HG03064 (cell line): Measurements from ENCODE around the gene HTT.

Source experiments
- ATAC-seq: cut with Tn5 transposase; IDR thresholded peaks from one replicate; pipeline ENCODE4 v1.9.1; 2021; ENCODE audit warnings: low read depth; ENCODE audit not compliant: unreplicated experiment

HTT gene

DNA sequence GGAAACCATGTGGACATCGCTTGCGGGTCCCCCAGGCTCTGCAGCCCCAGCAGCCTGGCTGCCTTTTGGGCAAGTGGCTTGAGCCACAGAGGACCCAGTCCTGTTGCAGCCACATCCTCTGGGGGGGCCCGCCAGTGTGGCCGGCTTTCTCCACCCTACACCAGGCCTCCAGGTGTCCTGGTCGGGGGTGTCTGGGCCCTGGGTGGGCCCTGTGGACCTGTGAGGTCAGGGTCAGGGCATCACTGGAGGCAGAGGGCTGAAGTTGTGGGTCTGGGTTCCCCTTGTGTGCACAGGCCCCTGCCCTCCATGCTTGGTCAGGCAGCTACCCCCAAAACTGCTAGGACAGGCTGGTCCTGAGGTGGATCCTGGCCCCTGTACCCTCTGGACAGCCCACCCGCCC, 171.2 kb downstream of the HTT start:
- no peak for ATAC-seq

DNA sequence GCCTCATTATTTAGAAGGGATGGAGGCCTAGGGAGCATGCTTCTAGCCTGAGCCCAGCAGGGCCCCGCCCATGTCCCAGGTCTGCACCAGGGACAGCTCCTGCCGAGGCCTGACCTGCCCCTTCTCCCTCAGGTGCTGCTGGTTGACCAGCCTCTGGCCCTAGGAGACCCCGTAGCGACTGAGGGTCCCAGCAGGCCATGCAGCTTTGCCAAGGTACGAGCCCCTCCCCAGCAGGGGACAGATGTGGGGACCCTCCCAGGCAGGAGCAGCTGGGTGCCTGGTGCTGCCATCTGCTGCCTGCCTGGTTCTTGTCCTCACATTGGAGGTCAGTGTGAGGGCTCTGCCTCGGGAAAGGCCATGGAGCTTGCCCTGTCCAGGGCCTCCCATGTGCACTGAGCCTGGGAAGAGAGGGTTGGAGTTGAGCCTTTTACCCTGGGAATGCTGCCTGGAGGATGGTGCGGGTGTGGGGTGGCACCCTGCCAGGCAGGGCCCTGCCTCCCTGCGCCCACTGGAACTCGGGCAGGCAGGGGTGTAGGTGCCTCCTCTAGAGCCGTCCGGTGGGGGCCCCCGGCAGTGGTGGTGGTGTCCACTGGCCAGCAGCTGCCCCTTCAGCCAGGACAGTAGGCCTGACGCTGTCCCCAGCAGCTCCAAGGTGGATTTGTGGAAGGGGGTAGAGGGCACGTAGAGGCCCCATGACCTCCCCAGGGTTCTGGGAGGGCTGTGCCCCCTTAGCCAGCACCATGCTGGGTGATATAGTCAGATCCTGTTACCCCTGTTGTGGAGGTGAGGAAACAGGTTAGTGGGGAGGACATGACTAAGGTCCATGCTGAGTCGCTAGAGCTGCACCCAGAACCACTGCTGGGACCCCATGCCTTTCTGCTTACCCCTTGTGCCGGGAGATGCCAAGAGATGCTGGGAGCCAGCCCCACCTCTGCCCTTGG, 172.2 kb downstream of the HTT start:
- no peak for ATAC-seq

DNA sequence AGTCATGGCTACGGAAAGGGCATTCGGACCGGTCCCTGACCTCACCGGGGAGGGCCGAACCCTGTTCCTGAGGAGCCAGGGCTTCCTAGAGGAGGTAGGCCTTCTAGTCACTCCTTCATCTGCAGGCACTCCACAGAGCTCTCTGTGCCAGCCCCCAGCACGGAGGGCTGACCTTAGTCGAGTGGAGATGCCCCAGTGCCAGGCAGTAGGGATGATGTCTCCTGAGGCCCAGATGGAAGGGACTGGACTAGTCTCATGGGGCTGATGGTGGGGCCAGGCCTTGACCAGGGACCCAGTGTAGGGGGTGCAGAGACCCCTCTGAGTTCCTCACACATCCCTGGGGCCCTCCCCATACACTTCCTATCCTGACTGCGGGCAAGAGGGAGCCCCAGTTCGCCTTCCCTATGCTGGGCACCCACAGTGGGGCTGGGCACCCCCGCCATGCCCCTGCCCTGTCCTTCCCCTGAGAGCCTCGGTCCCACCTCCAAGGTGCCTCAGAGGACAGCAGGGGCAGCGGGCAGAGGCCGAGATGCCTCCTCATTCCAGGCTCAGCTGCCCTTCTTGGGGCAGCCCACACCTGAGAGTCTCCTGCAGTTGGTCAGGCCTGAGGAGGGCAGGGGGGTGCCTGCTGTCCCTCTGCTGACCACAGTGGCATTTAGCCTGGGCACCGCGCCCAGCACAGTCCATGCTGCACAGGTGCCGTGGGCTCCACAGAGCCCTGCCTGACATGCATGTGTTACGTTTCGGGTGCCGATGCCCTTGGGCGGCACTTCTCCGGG, 173.1 kb downstream of the HTT start:
- no peak for ATAC-seq

DNA sequence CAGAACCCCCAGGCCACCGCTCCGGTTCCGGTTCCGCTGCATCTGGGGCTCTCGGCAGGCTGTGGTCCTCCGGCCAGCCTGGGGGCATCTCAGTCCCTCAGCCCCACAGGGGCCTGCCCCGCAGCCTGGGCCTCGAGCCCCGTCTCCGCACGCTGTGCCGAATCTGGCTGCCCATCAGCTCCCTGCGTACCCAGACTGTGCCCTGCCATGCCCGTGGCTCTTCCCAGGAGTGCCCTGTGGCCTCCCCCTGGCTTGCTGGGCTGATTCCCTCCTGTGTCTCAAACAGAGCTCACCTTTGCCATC, 173.6 kb downstream of the HTT start:
- no peak for ATAC-seq

DNA sequence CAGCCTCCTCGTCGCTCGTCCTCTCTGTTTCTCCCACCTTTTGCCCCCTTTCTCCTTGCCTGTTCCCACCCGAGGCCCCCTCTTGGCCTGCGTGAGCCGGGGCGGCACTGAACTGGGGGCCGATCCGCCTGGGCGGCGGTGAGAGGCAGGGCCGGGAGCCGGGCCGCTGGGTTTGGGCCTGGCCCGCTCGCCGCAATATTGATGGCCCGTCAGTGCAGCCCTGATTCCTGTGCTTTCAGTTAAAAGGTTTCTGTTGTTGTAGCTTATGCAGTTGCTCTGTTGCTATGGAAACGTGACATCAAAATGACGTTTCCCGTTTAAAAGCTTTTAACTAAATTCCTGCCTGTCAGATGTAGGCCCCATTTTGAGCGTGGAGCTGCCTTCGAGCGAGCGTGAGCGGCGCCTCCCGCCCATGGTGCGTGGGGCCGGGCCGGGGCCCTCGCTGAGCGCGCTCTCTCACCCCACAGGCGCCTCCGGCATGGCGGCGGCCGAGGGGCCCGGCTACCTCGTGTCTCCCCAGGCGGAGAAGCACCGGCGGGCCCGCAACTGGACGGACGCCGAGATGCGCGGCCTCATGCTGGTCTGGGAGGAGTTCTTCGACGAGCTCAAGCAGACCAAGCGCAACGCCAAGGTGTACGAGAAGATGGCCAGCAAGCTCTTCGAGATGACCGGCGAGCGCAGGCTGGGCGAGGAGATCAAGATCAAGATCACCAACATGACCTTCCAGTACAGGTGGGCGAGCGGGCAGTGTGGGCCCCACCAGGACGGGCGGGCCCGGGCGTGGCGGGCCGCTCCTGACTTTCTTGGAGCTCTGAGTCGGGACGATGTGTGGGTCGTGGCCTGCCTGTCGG, 174.6 kb downstream of the HTT start, which contains the start of gene MSANTD1:
Gene MSANTD1, plus strand, starts transcription at position 349 of the 851 bp plus-strand sequence. Its CDS starts 64 bp downstream, at position 413.
- ATAC-seq = no peak

DNA sequence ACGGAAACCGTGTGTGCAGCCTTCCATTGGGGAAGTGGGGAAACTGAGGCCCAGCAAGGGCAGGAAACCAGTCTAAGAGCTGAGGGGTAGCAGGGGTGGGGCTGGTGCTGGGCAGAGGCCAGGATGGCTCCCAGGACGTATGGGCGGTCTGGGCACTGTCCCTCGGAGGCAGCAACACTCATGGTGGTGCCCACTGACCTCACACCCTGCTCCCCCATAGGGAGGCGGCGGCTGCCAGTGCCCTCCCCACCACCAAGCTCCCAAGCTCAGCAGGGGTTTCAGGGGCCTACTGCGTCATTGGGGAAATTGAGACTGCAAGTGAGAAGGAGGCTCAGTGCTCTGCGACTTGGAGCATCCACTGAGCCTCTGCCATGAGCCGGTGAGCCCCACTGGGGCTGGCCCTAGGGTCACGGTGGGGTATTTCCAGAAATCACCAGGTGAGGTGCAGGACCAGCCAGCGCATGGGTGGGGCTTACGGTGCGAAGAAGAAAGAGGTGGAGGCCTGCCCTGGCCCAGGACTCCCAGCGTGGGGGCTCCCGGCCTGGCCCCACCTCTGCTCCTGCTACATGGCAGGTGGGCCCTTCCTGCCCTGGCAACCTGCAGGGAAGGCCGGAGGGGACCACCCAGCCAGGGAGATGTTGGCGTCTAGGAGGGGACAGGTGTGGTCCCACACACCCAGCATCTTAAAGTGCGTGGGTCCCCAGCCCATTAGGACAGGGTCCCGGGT, 175.4 kb downstream of the HTT start:
- ATAC-seq = no peak

DNA sequence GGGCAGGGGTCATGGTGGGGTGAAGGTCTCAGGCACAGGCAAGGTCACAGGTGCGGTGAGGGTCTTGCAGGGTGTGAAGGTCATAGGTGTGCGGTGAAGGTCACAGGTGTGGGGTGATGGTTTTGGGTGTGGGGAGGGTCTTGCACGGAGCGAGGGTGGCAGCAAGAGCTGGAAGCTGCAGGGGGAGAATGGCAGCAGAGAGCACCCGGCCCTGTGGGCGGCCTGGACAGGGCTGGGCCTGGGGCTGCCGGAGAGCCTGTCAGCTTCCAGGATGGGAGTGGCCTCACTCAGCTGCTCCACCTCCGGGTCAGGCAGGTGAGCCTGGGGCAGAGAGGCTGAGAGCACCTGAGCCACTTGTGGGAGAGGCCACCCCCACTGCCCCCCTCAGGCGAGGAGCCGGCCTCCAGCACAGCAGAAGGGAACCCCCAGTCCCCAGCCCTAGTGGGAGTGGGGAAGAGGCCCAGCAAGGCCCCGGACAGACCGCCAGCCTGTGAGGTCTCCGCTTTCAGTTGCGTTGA, 176.0 kb downstream of the HTT start:
- no peak for ATAC-seq

DNA sequence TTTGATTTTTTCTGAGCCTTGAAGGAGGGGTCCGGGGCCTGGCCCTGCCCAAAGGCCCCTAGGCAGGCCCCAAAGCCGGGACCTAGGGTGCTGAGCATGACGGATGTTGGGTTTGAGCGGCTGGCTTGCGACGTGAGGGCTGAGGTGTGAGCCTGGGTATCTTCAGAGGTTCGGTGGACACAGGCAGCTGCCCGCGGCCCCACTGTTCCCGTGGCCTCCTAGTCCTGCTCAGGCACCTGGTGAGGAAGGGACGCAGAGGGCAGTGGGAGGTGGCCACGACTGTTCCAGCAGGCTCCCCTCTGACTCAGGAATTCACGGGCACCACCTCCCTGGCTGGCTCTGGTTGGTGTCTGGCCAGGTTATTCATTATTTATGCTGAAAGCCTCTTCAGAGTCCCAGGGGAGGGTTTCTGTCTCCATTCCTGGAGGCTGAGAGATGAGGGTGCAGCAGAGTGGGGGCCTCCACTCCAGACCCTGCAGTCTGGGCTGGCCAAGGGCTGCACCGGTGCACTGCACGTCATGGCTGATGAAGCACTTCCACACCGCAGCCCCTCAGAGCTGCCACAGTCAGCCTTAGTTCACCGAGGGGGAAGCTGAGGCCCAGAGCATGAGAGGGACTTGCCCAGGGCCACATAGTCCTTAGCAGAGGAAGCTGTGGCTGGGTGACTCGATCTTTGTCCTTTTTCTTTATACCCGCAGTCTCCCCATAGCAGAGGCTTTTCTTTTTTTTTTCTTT, 176.6 kb downstream of the HTT start:
- ATAC-seq = no peak

DNA sequence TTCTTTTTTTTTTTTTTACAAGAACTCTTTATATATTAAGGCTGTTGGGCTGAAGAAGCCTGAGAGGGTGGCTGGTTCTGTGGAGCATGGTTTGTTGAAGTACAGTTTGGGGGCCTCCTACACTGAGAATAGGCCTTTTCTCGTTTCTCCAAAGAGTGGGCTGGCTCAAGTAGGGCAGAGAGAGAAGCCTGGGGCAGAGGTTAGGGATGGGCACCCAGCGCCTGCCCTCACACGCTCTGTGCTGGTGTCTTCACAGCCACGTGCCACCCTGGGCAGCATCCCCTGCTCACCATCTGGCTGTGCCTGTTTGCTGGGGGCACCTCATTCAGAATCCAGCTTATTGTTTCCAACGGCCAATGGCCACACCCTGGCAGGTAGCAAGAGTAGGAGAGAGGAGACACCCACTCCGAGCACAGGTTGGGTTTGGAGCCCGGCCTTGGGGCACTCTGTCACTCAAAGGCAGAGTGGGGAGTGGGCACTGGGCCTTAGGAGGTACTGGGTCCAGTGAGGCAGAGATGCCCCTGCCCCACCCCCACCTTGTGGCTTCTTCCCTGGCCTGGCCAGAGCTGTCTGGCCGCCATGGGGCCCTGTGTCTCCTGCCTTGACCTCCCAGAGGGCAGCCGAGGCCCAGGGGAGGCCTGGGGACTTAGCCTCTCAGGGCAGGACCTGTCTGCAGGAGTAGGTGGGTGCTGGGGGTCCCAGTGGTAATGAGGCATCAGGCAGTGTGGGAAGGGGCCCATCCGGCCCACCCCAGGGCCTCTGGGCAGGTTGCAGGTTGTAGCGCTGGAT, 177.4 kb downstream of the HTT start:
- no peak for ATAC-seq

DNA sequence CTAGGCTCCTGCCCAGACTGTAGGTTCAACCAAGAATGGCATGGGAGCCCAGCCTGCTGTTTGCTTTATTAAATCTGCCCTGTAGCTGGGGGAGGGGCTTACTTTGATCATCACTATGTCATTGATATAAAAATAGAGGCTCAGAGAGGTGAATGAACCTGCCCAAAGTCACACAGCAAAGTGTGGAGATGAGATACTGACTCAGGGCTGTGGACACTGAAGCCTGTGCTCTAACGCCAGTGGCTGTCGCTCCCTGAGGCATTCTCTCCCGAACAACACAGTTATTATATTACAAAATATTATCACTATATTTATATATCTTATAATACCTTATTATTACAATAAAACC, 178.0 kb downstream of the HTT start:
- ATAC-seq = no peak

DNA sequence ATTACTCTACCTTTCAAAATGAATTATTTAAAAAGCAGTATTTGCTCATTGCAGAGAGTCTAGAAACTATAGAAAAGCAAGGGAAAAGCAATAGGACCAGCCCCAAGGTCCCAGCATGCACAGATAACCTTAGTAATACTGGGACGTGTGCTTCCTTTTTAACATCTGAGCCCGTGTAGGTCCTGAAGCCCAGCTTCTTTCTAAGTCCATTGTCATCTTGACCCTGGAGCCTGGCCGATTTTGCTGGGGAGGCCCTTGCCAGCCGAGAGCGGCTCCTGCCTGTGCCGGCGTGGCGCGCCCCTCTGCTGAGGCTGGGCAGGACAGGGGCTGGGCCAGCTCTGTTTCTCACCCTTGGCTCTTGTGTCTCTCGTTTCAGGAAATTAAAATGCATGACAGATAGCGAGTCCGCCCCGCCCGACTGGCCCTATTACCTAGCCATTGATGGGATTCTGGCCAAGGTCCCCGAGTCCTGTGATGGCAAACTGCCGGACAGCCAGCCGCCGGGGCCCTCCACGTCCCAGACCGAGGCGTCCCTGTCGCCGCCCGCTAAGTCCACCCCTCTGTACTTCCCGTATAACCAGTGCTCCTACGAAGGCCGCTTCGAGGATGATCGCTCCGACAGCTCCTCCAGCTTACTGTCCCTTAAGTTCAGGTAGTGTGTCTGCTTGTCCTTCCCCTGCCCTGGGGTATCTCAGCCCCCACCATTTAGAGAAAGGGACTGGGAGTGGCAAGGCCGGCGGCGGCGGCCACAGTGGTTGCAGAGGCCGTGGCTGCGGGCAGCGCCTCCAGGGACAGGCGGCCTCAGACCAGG, 178.6 kb downstream of the HTT start:
- no peak for ATAC-seq

DNA sequence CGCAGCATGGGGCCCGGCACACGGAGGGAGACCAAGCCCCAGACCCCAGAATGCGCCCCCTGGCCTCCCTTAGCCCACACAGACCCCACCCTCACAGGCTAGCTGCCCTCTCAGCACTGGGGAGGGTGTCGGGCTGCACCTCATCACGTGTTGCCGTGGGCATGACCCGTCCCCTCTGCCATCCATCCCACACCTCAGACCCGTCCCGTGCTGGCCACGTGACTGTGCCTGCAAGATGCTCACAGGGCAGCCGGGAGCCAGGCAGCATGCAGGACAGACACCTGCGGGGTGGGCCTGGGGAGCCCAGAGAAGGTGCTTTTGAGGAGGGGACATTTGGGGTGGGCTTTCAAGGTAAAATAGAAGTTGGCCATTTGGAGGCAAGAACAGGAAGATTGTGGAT, 179.3 kb downstream of the HTT start:
- ATAC-seq = no peak

DNA sequence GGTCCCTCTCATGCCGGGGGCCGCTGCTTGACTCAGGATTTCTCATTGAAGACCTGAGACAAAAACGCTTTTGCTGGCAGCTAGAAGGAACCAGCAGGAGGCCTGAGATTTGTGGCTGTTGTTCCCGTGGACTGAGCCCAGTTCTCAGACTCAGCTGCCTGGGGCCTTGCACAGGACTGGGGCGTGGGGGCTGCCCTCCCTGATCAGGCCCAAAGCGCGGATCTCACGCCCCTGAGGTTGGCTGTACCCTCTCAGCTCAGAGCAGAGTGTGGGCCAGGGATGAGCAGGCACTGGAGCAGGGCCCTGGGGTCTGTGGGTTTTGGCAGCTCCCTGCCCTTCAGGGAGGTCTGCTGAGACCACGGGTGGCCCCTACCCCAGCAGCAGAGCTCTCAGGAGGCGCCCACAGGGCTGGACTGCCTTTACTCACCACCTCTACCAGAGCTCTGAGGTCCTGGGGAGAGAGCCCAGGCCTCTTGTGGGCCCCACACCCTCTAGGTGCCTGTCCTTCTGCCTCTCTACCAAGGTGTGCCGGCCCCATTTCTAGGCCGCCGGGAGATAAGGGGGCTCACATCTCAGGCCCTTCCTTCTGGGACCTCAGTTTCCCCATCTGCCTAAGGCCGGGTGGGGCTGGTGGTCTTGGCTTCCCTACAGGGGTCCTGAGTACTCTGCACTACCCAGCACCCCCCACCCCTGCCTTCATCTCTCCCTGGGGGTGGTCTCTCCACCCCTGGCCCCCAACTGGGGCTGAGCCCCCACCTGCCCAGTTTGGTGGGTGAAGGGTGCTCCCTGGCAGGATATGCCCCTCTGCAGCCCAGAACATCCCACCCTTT, 180.0 kb downstream of the HTT start:
- no peak for ATAC-seq

DNA sequence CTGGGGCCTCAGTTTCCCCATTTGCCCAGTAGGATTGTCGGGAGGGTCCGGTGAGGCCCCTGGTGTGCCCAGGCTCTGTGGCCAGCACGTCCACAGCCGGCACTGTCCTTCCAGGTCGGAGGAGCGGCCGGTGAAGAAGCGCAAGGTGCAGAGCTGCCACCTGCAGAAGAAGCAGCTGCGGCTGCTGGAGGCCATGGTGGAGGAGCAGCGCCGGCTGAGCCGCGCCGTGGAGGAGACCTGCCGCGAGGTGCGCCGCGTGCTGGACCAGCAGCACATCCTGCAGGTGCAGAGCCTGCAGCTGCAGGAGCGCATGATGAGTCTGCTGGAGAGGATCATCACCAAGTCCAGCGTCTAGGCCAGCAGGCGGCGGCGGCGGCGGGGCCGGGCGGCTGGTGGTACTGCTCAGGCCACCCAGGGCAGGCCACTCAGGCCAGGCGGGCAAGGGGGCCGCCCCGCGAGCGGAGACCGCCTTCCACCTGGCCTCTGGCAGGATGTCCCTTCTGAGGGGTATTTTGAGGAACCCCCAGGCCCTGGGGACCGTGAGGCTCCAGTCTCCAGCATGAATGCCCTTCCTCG, 181.2 kb downstream of the HTT start:
- no peak for ATAC-seq

DNA sequence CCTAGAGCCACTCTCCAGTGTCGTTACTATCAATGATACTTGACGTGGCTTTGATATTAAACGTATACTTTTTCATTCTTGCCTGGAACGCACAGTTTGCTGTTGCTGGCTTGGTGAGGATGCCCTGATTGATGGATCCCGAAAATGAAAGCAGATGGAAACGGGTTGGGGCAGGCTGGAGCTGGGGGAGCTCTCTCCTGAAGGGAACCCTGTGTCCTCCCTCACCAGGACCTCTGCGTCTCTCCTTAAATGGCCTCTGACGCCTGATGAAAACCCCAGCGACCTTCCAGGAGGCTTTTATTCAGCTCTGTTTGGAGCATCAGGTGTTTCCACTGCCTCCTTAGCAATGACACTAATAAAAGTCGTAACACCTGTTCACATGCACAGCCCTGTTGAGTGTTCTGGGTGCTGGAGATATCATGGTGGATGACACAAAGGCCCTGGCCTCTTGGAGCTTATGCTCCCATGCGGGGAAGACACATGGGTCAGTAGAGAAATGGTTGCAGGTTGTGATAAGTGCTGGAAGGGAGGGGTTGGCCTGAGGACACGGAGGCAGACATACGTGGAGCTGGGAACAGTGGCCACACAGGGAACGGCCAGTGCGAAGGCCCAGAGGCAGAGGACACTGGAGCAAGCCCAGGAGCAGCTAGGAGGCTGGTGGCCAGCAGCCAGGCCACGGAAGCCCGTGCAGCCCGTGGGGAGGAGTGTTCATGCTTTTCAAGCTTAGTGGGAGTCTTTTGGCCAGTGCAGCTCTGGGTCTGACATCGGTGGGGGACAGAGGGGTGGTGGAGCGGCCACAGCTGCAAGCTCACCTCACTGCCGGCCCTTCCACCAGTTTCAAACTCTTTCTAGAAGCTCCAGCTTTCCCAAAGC, 182.0 kb downstream of the HTT start:
- no peak for ATAC-seq

DNA sequence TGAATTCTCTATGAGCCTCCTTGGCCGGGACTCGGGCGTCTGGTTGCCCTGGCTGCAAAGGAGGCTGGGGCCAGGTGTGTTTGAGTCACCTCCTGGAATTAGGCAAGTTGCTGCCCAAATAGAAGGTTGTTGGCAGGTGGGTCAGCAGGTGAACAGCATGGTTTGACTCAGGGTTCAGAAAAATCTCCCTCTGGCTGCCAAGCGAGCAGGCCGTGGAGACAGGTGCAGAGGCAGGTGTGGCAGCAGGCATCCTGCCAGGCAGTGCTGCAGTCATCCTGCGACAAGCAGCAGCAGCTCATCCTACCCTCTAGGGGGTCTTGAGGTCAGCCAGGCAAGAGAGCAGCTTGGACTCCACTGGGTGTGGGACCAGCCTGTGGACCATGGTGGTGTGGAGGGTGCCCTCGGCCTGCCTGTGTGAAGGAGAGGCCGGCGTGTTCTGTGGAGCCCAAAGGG, 182.6 kb downstream of the HTT start:
- ATAC-seq = no peak
